Right lobe of liver (tissue), 6 donors: ENCODE results near the gene TSPAN5. TPM values are rescaled to one million over a fixed set of nuclear protein-coding genes. Genes with fewer than 3 reads are reported as not detected.

Source experiments
- ATAC-seq, 4 donors: fragments of 200-7000 bp; cut with Tn5 transposase; one replicate each; pipeline ENCODE4 v1.9.1; 2020; ENCODE audit warnings: mild to moderate bottlenecking in 4 of 4, moderate library complexity in 4 of 4
- DNase-seq, 3 donors: peaks; one replicate each; pipeline ENCODE4 v3.0.0-alpha.2; 2020
- H3K27ac ChIP-seq, 3 donors: fragments of 200-600 bp; one replicate each; pipeline ENCODE4 v1.8.0; 2022
- H3K27me3 ChIP-seq, 2 donors: fragments of 200-600 bp; one replicate each; pipeline ENCODE4 v1.8.0; 2022
- H3K36me3 ChIP-seq, 4 donors: fragments of 200-600 bp; sonication (generic) in 1 of 4; one replicate each; pipeline versions ENCODE4 v1.5.1 to v1.8.0; 2017 to 2022; ENCODE audit warnings: control low read depth in 1 of 4
- H3K4me1 ChIP-seq, 4 donors: fragments of 200-600 bp; sonication (generic) in 1 of 4; one replicate each; pipeline versions ENCODE4 v1.5.1 to v1.8.0; 2017 to 2022; ENCODE audit warnings: control low read depth in 1 of 4
- H3K4me3 ChIP-seq, 3 donors: fragments of 200-600 bp; one replicate each; pipeline ENCODE4 v1.8.0; 2022
- H3K9me3 ChIP-seq, 4 donors: fragments of 200-600 bp; sonication (generic) in 1 of 4; one replicate each; pipeline versions ENCODE4 v1.5.1 to v1.8.0; 2017 to 2022; ENCODE audit warnings: control low read depth in 1 of 4
- POLR2A ChIP-seq: fragments of 450-650 bp; IDR thresholded peaks from one replicate; pipeline ENCODE4 v1.6.1; 2017; ENCODE audit warnings: antibody characterized with exemption, mild to moderate bottlenecking
- WGBS: methylation state at CpG from one replicate; pipeline ENCODE4 v1.1.6; 2018; ENCODE audit warnings: low coverage, low lambda C conversion rate; ENCODE audit not compliant: insufficient coverage; ENCODE audit errors: missing lambda C conversion rate; 5-methylcytosine and 5-hydroxymethylcytosine counted together
- intact Hi-C, 2 donors: fragments of 100-400 bp; cut with DNase I; formaldehyde crosslinking; loops; one replicate each; pipeline versions ENCODE4 v1.11.2 to v1.14.1; 2022
- total RNA-seq, 6 experiments: library from RNA; depleted of rRNA in 2 of 6; stranded (reverse); fragments of >200 nt in 2 of 6; fragmentation: NEBNext Ultra II Directional in 3 of 6; extraction: Animal tissue kit (Norgen Biotek cat#: 25700) in 3 of 6; gene quantifications; one replicate each; pipeline versions ENCODE4 v1.1.0 to v1.2.4, GENCODE V29; 2016 to 2023
- TF ChIP-seq, protein P1 (sequence below), 4 donors: fragments of 200-600 bp in 3 of 4; fragments of 450-650 bp in 1 of 4; IDR thresholded peaks; one replicate each; pipeline versions ENCODE4 v1.5.1 to v1.8.0; 2016 to 2022; ENCODE audit warnings: antibody characterized with exemption in 4 of 4, mild to moderate bottlenecking in 2 of 4
- donor health status: DM: no; HTN: yes; CAD: no.
- donor health status: DM: no; HTN: no; CAD: no.
- donor health status: DM: no; HTN: no; CAD: no.
- donor health status: DM: no; HTN: yes; CAD: no.
- donor health status: DM: no; HTN: yes; CAD: no.

TSPAN5 gene
- total RNA-seq, 6 experiments from 2014 or later: 0.12 to 1.2 (median 0.50) TPM

DNA sequence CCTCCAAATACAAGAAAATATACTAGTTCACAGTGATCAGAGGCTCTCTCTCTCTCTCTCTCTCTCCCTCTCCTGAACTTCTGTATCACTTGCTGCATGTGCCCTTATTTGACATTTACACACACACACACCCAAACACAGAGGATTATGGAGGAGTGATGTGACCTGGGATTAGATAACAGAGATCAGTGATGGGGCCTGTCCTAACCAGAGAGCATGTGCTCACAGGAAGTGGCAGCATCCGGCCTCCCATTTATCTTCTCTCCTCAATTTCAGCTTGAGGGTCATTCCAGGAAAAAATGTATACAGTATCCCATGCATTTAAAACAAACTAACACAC, 143.0 kb downstream of the TSPAN5 start:
- 21% methylated on average over 1 of the region's 1 CpG for WGBS
- H3K4me3 ChIP-seq: no peak overlapping the region
- H3K27me3 ChIP-seq: no peaks in the 10 kb centered on the region
- TF ChIP-seq POLR2A: no peak
- TF ChIP-seq, protein P1, sequence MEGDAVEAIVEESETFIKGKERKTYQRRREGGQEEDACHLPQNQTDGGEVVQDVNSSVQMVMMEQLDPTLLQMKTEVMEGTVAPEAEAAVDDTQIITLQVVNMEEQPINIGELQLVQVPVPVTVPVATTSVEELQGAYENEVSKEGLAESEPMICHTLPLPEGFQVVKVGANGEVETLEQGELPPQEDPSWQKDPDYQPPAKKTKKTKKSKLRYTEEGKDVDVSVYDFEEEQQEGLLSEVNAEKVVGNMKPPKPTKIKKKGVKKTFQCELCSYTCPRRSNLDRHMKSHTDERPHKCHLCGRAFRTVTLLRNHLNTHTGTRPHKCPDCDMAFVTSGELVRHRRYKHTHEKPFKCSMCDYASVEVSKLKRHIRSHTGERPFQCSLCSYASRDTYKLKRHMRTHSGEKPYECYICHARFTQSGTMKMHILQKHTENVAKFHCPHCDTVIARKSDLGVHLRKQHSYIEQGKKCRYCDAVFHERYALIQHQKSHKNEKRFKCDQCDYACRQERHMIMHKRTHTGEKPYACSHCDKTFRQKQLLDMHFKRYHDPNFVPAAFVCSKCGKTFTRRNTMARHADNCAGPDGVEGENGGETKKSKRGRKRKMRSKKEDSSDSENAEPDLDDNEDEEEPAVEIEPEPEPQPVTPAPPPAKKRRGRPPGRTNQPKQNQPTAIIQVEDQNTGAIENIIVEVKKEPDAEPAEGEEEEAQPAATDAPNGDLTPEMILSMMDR (IDR thresholded peaks at IDR 0.05): no peak
- H3K4me1 ChIP-seq: no peaks in the 10 kb centered on the region
- intact Hi-C loops: no loop called here
- H3K9me3 ChIP-seq: no peaks in the 10 kb centered on the region
- no peak for DNase-seq
- no peak for ATAC-seq
- no peaks in the 10 kb centered on the region for H3K36me3 ChIP-seq
- H3K27ac ChIP-seq: no peak overlapping the region

DNA sequence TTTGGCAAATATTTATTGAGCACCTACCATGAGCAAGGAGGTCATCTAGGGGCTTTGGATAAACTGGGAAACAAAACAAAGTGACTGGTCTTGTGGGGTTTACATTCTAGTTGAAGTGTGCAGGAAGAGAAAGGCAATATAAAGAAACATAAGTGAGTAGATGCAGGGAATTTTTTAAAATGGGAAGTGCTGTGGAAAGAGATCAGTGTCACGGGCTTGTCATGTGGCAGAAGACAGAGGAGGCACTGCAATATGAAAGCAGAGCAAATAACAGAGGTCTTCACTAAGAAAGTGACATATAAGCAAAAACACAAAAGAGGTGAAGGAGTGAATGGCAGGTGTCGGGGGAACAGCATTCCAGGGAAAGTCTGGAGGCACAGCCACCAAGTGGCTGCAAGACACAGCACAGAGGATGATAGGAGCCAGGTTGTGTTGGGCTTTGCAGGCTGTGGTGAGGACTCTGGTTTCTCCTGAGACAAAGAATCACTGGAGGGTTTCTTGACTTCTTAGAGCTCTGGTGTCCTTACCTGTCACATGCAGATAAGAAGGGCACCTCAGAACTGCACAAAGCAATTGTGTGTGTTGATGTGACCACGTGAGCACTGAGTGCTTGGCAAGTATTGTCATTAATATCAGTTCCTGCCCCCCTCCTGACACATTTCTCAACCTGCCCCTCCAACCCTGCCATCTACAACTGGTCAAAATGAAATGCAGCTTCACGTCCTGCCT, 143.5 kb downstream of the TSPAN5 start:
- Histone ChIP-seq H3K4me3 (no peak overlapping the region), H3K36me3 (no peaks in the 10 kb centered on the region), H3K27ac (no peak overlapping the region), H3K27me3 (no peaks in the 10 kb centered on the region), H3K9me3 (no peaks in the 10 kb centered on the region), H3K4me1 (no peaks in the 10 kb centered on the region)
- 92% methylated on average over 3 of the region's 4 CpGs for WGBS
- DNase-seq (no peak), ATAC-seq (peak in 1 of 4 donors; percentile 20)
- no peak for TF ChIP-seq POLR2A
- TF ChIP-seq, protein P1 (IDR thresholded peaks at IDR 0.05): no peak
- intact Hi-C loops: no loop called here

DNA sequence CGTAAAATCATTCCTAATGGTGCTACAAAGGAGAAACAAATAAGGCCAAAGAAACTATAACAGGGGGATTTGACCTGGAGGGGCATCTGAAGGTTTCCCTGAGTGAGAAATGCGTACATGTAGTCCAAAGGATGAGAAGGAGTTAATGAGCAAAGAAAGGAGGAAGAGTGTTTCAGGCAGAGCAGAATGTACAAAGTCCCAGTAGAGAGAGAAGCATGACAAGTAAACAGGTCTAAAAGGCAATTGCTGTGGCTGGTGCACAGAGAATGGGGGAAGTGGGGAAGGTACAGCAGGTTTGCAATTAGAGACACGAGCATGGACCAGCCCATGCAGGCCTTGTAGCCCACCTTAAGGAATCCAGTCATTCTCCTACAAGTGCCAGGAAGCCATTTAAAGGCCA, 145.5 kb downstream of the TSPAN5 start:
- Histone ChIP-seq H3K9me3 (no peaks in the 10 kb centered on the region), H3K27ac (no peak overlapping the region), H3K4me3 (no peak overlapping the region), H3K4me1 (no peaks in the 10 kb centered on the region), H3K36me3 (no peaks in the 10 kb centered on the region), H3K27me3 (no peaks in the 10 kb centered on the region)
- ATAC-seq (no peak), DNase-seq (no peak)
- intact Hi-C loops: no loop called here
- TF ChIP-seq, protein P1 (IDR thresholded peaks at IDR 0.05): no peak
- no peak for TF ChIP-seq POLR2A
- WGBS: 52% methylated on average over 3 of the region's 3 CpGs

DNA sequence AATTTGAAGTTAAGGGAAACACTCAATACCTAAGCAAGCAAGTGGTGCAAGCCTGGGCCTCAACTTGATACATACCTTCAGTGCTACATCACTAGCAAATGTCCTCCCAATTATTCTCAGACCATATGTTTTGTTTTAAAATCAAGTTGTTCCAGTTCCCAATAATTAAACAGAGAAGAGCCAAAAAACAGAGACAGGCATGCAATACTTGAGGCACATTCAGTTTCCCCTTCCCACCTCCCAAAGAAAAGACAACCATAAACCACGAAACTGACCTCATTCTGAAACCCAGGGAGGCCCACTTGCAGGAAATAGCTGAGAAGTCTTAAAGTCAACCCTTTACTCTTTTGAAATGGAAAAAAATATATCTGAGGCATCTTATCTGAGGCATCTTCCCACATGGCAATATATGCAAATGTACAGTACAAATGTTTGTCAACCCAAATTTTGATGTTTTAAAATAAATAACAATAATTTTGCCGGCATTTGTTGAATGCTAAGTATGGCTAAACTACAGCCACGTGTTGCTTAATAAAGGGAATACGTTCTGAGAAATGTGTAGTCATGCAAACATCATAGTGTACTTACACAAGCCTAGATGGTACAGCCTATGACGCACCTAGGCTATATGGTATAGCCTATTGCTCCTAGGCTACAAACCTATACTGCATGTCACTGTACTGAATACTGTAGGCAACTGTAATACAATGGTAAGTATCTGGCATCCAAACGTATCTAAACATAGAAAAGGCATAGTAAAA, 147.5 kb downstream of the TSPAN5 start:
- intact Hi-C loops: no loop called here
- ATAC-seq (no peak), DNase-seq (no peak)
- WGBS: 46% methylated on average over 6 of the region's 6 CpGs
- Histone ChIP-seq H3K27me3 (no peaks in the 10 kb centered on the region), H3K36me3 (no peaks in the 10 kb centered on the region), H3K4me1 (no peaks in the 10 kb centered on the region), H3K27ac (no peak overlapping the region), H3K9me3 (no peaks in the 10 kb centered on the region), H3K4me3 (no peak overlapping the region)
- TF ChIP-seq, protein P1 (IDR thresholded peaks at IDR 0.05): no peak
- TF ChIP-seq POLR2A: no peak
